HG02884 (cell line): Measurements from ENCODE around the gene SP100.

Source experiments
- ATAC-seq: cut with Tn5 transposase; IDR thresholded peaks from one replicate; pipeline ENCODE4 v1.9.1; 2021; ENCODE audit warnings: mild to moderate bottlenecking, moderate library complexity; ENCODE audit not compliant: unreplicated experiment

The SP100 gene

DNA sequence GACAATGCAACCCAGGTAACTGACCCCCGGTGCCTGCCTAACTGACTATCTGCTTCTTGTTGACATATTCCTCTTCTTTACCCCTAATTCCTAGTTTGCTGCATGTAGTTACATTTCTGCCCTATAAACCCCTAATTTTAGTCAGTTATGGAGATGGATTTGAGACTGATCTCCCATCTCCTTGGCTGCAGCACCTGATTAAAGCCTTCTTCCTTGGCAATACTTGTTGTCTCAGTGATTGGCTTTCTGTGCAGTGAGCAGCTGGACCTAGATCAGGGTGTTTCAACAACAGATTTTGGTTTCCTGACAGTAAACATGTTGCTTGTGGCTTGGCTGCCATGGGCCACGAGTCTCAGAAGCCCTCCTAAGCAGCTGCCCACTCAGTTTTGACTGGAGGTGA, 105.4 kb downstream of the SP100 start:
- no peak for ATAC-seq

DNA sequence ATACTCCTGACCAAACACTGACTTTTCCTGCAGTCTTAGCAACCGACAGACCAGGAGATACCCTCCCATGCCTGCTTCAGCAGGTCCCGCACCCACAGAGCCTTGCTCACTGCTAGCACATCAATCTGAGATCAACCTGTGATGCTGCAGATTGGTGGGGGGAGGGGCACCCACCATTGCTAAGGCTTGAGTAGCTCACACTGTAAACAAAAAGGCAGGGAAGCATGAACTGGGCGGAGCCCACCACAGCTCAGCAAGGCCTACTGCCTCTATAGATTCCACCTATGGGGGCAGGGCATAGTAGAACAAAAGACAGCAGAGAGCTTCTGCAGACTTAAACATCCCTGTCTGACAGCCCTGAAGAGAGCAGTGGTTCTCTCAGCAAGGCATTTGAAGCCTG, 109.7 kb downstream of the SP100 start:
- ATAC-seq, result no peak

- peak; percentile 78 for ATAC-seq
Measured at GRCh38 chr2:230537531-230537976, 121.6 kb downstream of the SP100 start.

GRCh38 chr2:230540332-230540731, 124.3 kb downstream of the SP100 start:
- ATAC-seq, result no peak

- peak; percentile 63 for ATAC-seq
Measured at GRCh38 chr2:230541934-230542380, 126.0 kb downstream of the SP100 start.

DNA sequence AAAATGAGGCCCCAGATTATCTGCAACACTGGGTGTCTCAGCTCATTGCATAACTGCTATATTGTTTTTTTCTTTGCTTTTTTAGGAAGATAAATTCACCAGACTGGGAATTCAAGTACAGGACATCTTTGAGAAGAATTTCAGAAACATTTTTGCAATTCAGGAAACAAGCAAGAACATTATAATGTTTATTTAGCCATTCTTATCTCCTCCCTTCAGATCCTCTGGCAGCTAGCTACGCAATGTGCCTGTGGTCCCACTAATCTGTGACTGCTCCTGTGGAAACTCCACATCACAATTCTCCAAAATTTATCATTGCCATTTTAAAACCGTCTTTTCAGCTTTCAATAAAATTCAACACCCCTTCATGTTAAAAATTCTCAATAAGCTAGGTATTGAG, 126.8 kb downstream of the SP100 start:
- no peak for ATAC-seq

GRCh38 chr2:230552181-230552580, 136.2 kb downstream of the SP100 start:
- ATAC-seq, result no peak

DNA sequence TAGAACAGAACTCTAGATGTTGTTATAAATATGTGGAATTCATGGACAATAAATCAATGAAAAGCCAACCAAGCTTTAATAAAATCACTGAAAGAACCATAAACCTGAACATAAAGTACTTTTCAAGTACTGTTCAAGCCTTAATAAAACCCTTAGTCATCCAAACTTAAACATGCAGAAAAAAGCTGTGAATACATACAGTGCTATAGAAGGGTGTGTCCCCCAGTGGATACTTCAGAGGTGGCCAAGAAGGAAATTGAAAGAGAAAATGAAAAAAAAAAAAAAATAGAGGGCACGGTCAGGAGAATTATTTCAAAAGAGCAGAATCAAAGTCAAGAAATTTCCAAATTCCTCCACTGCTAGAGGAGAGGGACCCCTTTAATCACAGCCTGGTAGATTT, 141.1 kb downstream of the SP100 start:
- no peak for ATAC-seq

- ATAC-seq, result peak; percentile 48
Measured at GRCh38 chr2:230564805-230565779, 149.1 kb downstream of the SP100 start.

DNA sequence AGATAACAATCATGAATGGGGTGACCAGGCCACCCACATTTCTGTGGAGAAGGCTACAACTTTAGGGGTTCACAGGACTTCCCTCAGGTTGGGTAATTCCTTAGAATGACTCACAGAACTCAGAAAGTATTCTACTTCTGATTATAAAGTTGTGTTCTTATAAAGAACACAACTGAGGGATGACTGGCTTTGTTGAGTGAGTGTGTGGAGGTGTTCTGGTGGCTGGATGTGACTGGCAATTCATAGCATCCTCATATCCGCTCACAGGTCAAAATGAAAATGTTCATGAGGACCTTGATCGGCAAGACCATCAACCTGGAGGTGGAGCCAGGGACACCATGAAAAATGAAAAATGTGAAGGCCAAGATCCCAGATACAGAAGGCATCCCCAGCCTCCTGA, 153.3 kb downstream of the SP100 start:
- ATAC-seq, result no peak

DNA sequence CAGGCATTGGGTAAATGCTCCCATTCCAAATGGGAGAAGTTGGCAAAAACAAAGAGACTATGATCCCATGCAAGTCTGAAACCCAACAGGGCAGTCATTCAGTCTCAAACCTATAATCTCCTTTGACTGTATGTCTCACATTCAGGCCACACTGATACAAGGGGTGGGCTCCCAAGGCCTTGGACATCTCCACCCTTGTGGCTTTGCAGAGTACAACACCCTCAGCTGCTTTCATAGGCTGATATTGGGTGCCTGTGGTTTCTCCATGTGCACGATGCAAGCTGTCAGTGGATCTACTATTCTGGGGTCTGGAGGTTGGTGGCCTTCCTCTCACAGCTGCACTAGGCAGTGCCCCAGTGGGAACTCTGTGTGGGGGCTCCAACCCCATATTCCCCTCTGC, 155.0 kb downstream of the SP100 start:
- ATAC-seq, result no peak

DNA sequence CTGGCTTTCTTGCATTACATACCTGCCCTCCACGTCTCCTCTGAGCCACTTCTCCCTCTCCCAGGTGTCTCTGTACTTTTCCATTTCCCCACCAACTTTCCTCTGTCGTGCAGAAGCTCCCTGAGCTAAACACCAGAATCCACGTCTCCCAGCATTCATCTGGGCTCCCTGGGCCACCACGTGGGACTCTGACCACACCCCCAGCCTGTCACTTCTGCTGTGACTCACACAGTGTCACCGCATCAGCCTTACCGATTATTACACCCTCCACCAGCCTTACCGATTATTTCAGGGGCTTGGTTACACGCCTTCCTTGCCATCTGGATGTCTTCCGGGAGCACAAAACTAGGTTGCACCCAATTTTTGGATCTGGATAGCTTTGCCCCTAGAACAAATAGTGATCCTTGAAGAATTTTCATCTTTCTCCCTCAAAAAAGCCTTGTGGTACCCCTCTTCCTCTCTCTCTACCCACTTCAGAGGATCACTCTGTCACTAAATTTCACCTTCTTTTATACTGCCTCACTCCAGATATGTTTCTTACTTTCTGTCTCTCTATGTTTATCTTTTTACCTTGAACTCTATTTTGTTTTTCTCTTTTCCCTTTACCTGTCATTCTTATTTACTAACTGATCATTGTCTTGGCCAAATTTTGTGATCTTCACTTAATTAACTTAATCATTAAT, 159.8 kb downstream of the SP100 start:
- no peak for ATAC-seq

GRCh38 chr2:230577114-230577513, 161.1 kb downstream of the SP100 start:
- no peak for ATAC-seq

GRCh38 chr2:230578106-230578505, 162.1 kb downstream of the SP100 start:
- no peak for ATAC-seq

DNA sequence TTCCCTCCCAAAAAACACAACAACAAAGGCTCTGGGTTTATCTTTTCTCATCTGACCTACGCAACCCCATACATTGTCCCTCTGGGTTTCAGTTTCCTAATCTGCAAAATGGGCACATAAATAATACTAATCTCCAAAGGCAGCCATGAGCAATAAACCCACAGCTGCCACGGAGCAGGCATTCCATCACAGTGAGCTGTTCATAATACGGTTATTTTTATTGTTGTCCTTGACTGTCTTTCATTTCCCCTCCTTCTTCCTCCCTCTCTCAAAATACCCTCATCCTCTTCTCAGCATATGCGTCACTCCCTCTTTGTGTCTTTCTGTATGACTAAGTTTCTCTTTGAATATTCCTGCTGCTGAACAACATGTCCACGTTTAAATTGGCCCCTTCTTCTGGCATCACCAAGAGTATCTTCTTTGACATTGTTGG, 166.9 kb downstream of the SP100 start:
- ATAC-seq, result peak; percentile 59

DNA sequence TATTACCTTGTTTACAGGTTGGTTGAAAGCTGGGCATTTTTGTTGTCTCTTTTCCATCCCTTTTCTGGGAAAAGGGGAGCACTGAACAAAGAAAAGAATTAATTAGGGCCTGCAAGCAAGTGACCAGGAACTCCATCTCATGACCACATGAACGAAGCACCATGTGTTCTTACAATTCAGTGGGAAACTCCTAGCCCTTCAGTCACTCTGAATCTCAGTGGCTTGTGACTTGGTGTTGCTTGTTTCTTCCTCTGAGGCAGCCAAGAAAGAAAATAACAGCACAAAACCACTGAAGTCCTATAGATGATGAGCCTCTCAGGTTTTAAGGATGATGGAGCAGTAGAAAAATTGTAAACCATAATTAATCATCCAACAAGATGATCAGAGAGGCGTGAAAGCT, 167.6 kb downstream of the SP100 start:
- ATAC-seq, result no peak

GRCh38 chr2:230586328-230586982, 170.5 kb downstream of the SP100 start:
- no peak for ATAC-seq

DNA sequence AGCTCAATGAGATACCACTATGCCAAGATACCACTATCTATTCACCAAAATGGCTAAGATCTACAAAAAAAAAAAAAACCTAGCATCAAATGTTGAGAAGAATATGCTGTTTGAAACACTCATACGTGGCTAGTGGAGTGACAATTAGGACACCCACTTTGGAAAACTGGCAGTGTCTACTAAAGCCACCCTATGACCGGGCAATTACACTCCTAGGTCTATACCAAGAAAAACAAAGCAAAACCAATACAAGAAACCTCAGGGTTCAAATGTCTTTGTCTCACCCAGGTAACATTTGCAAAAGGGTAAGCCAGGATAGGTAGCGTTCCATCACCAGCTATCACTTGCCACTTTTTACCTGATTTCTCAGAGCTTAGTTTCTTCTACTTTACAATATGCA, 173.0 kb downstream of the SP100 start:
- ATAC-seq, result no peak

- peak; percentile 88 for ATAC-seq
Measured at GRCh38 chr2:230589497-230590015, 173.6 kb downstream of the SP100 start.

DNA sequence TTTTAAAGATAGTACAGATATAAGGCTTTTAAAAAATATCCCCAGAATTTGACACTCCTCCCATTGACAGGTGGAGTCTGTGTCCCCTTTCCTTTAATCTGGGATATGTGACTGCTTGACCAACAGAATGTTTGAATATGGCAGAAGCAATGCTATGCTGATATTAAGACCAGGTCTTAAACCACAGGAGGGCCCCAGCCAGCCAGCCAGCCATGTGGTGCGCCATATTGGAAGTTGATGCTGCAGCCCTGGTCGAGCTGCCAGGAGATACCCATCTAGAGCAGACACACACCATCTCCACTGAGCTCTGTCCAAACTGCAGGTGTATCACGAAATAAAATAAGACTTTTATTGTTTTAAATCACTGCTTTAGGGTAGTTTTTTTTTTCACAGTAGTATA, 174.3 kb downstream of the SP100 start:
- ATAC-seq, result no peak

GRCh38 chr2:230591850-230592249, 175.8 kb downstream of the SP100 start:
- no peak for ATAC-seq
